Ovary (tissue), 3 donors: Measurements from ENCODE around the gene TTLL5.

ENCODE experiments used
- POLR2A ChIP-seq: fragments of 450-650 bp; IDR thresholded peaks from one replicate; pipeline ENCODE4 v1.6.1; 2017; ENCODE audit warnings: antibody characterized with exemption, mild to moderate bottlenecking, moderate library complexity
- TF ChIP-seq, protein P1 (sequence below), 3 donors: fragments of 450-650 bp in 2 of 3; fragments of 200-600 bp in 1 of 3; IDR thresholded peaks; one replicate each; pipeline versions ENCODE4 v1.5.1 to v1.8.0; 2016 to 2022; ENCODE audit warnings: antibody characterized with exemption in 3 of 3, mild to moderate bottlenecking in 1 of 3
- donor health status: DM: no; HTN: no; CAD: no.

GRCh38 chr14:75832621-75833297 lies 171.7 kb downstream of the TTLL5 start:
- TF ChIP-seq, protein P1, sequence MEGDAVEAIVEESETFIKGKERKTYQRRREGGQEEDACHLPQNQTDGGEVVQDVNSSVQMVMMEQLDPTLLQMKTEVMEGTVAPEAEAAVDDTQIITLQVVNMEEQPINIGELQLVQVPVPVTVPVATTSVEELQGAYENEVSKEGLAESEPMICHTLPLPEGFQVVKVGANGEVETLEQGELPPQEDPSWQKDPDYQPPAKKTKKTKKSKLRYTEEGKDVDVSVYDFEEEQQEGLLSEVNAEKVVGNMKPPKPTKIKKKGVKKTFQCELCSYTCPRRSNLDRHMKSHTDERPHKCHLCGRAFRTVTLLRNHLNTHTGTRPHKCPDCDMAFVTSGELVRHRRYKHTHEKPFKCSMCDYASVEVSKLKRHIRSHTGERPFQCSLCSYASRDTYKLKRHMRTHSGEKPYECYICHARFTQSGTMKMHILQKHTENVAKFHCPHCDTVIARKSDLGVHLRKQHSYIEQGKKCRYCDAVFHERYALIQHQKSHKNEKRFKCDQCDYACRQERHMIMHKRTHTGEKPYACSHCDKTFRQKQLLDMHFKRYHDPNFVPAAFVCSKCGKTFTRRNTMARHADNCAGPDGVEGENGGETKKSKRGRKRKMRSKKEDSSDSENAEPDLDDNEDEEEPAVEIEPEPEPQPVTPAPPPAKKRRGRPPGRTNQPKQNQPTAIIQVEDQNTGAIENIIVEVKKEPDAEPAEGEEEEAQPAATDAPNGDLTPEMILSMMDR (IDR thresholded peaks at IDR 0.05) = no peak
- TF ChIP-seq POLR2A = no peak
